GM21526 (cell line): ENCODE results near the gene ATF5.
"Not testable (repeated sequence)": the region's sequence is repeated elsewhere in the genome, so short reads cannot be mapped to it uniquely, and the experiment has no call there.

Source experiments
- ATAC-seq: cut with Tn5 transposase; IDR thresholded peaks from one replicate; pipeline ENCODE4 v1.9.1; 2021; ENCODE audit warnings: moderate library complexity; ENCODE audit not compliant: unreplicated experiment, low FRiP score

ATF5 gene

GRCh38 chr19:49921871-49922795 is 6.9 kb upstream of the ATF5 start:
- ATAC-seq = no peak

DNA sequence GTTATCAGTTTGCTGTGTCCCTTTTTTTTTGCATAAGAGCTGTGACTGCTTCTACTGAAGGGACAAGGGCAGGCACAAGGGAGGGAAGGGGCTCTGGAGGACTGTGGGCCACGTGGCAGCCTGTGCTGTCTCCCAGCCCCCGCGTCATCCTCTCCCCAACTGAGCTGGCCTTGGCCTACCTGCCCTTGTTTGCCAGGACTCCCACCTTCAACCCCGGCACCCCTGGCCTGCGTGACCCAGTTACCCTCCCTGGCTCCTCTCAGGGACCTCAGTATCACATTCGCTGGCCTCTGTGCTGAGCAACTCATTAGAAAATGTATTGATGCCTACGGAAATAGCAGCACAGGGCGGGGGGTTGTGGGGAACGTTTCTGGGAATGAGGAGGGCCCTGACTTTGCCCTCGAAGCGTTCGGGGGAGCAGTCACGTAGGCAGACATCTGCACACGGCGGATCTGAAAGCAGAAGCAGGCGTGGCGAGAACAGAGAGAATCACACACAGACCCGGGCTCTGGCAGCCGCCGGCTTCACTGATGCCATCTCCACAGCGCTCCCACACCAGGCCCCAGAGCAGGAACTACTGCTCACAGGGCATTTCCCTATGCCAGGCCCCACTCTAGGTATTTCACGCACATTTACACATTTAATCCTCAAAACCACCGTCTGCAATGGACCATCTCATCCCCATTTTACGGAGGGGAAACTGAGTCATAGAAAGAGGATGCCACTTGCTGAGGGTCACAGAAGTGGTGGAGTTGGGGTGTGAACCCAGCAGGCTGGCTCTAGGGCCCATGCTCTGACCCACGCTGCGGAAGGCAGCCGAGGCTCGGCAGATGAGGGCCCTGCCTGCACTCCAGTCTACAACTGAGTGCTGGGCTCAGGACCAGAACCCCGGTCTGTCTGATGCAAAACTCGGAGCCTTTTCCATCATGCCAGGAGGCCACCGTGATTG is 5.7 kb upstream of the ATF5 start:
- no peak for ATAC-seq

GRCh38 chr19:49924004-49924880 is 4.8 kb upstream of the ATF5 start:
- ATAC-seq = no peak

- ATAC-seq = not testable (repeated sequence)
These were observed 4.2 kb upstream of the ATF5 start for GRCh38 chr19:49924881-49925210.

DNA sequence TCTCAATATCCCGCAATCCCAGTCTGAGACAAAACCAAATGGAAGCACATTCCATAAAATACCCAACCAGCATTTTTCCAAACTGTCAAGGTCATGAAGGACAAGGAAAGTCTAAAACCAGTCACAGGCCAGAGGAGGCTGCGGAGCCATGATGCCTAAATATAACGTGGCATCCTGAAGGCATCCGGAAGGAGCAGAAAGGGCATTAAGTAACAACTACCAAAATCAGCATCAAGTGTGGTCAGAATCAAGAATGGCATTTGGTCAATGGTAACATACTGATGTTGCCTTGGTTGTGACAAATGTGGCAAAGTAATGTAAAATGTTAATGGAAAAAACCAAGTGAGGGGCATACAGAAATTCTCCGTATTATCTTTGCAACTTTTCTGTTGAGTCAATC is 3.5 kb upstream of the ATF5 start:
- ATAC-seq = no peak

GRCh38 chr19:49926515-49926914 is 2.5 kb upstream of the ATF5 start:
- no peak for ATAC-seq

- no peak for ATAC-seq
These were observed 1.3 kb upstream of the ATF5 start for GRCh38 chr19:49927526-49928264.

GRCh38 chr19:49929611-49930482 is 842 bp downstream of the ATF5 start:
- ATAC-seq = peak; percentile 61

DNA sequence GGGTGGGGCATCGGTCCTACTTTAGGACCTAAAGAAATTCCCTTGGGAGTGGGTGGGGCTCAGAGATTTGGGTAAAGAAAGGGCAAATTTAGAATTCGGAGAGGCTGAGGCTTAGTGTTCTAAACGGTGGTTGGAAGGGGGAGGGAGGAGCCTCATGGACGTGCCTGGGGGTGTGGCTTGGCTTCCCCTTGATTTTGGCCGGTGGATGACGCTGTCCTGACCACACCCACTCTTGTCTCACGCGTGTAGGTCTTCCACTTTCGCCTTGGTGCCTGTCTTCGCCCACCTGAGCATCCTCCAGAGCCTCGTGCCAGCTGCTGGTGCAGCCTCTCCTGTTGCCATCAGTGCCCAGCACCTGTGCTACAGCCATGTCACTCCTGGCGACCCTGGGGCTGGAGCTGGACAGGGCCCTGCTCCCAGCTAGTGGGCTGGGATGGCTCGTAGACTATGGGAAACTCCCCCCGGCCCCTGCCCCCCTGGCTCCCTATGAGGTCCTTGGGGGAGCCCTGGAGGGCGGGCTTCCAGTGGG is 1.5 kb downstream of the ATF5 start:
- ATAC-seq = no peak

DNA sequence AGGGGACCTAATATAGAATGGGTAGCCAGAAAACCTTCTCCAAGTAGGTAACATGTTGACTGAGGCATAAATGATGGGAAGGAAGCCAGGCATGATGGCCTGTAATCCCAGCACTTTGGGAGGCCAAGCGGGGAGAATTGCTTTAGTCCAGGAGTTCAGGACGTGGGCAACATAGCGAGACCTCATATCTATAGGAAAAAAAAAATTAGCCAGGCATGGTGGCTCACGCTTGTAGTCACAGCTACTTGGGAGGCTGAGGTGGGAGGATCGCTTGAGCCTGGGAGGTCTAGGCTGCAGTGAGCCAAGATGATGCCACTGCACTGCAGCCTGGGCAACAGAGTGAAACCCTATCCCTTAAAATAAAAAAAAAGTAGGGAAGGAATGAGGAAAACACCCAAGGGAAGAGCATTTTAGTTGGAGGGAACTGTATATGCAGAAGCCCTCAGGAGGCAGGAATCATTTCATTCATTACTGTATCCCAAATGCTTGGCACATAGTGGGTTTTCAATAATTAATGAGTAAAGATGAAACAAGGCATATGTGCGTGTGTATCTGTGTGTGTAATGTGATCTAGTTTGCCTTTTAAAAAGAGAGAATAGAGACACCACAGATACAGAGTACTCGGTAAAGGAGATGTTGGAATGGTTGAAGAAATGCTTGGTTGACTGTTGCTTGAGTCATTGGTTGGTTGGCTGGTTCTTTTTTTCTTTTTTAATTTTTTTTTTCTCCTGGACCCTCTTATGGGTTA is 2.5 kb downstream of the ATF5 start:
- ATAC-seq = no peak

- no peak for ATAC-seq
These were observed 3.0 kb downstream of the ATF5 start for GRCh38 chr19:49932041-49932451.

DNA sequence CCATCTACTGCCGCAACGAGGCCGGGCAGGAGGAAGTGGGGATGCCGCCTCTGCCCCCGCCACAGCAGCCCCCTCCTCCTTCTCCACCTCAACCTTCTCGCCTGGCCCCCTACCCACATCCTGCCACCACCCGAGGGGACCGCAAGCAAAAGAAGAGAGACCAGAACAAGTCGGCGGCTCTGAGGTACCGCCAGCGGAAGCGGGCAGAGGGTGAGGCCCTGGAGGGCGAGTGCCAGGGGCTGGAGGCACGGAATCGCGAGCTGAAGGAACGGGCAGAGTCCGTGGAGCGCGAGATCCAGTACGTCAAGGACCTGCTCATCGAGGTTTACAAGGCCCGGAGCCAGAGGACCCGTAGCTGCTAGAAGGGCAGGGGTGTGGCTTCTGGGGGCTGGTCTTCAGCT is 3.7 kb downstream of the ATF5 start:
- ATAC-seq = no peak

GRCh38 chr19:49933643-49934042 is 4.6 kb downstream of the ATF5 start:
- ATAC-seq = no peak

GRCh38 chr19:49936549-49936948 is 7.5 kb downstream of the ATF5 start:
- no peak for ATAC-seq

- no peak for ATAC-seq
These were observed 8.9 kb downstream of the ATF5 start for GRCh38 chr19:49937750-49938381.

DNA sequence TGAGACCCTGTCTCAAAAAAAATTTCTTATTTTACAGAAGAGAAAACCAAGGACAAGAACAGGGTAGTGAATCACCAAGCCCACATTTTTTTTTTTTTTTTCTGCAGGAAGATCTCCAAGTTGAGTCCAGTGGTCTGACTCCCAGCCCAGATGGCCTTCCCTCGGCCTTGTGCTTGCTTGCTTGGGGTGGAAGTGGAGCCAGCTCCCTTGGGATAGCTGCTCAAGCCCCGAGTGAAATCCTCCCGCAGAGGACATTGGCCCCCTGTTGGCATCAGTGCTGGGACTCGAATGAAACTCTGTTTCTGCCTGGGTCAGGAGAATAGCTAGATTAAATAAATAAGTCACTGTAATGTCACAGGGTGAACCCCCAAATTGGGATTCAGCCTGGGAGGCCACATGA is 9.7 kb downstream of the ATF5 start:
- no peak for ATAC-seq

- no peak for ATAC-seq
These were observed 10.9 kb downstream of the ATF5 start for GRCh38 chr19:49939721-49940481.
